ENCODE data around the gene GLB1L2.
A peak's percentile ranks its signal among the peaks of the same experiment; 100 is the strongest.
"Not testable (repeated sequence)": the region's sequence is repeated elsewhere in the genome, so short reads cannot be mapped to it uniquely, and the experiment has no call there.

GLB1L2 gene

GRCh38 chr11:134313821-134314607 lies 17.8 kb upstream of the GLB1L2 start:
- Mint-ChIP-seq H3K27ac (peak overlapping the region; percentile 45), H3K4me1 (no peaks in the 10 kb centered on the region), H3K9me3 (peaks cover 24% of the 10 kb centered on the region), H3K4me3 (no peak overlapping the region), H3K27me3 (ENCODE audit: low read depth, poor library complexity) (peaks cover 8% of the 10 kb centered on the region), H3K36me3 (ENCODE audit: low read depth) (peaks cover under 1% of the 10 kb centered on the region)
- DNase-seq, result no peak
- no peak for TF ChIP-seq CTCF (IDR thresholded peaks at IDR 0.05)

- H3K4me1 Mint-ChIP-seq, result no peaks in the 10 kb centered on the region
- no peak for TF ChIP-seq CTCF (IDR thresholded peaks at IDR 0.05)
- peaks cover 48% of the 10 kb centered on the region for H3K9me3 Mint-ChIP-seq
- H3K27me3 Mint-ChIP-seq (ENCODE audit: low read depth, poor library complexity), result peaks cover 3% of the 10 kb centered on the region
- H3K27ac Mint-ChIP-seq, result no peak overlapping the region
- peaks cover 18% of the 10 kb centered on the region for H3K36me3 Mint-ChIP-seq (ENCODE audit: low read depth)
- no peak for DNase-seq
- H3K4me3 Mint-ChIP-seq, result no peak overlapping the region
Observed at GRCh38 chr11:134317103-134317502, 14.7 kb upstream of the GLB1L2 start.

GRCh38 chr11:134321373-134321772 lies 10.4 kb upstream of the GLB1L2 start:
- DNase-seq; H3K27ac Mint-ChIP-seq; H3K4me3 Mint-ChIP-seq; H3K27me3 Mint-ChIP-seq (ENCODE audit: low read depth, poor library complexity); H3K4me1 Mint-ChIP-seq: not testable (repeated sequence)
- peaks cover 48% of the 10 kb centered on the region for H3K9me3 Mint-ChIP-seq
- peaks cover 18% of the 10 kb centered on the region for H3K36me3 Mint-ChIP-seq (ENCODE audit: low read depth)

GRCh38 chr11:134322553-134322952 lies 9.2 kb upstream of the GLB1L2 start:
- no peak for DNase-seq
- H3K4me1 Mint-ChIP-seq, result no peaks in the 10 kb centered on the region
- peaks cover 18% of the 10 kb centered on the region for H3K36me3 Mint-ChIP-seq (ENCODE audit: low read depth)

GRCh38 chr11:134328433-134328832 lies 3.4 kb upstream of the GLB1L2 start:
- H3K27me3 Mint-ChIP-seq (ENCODE audit: low read depth, poor library complexity), result peaks cover 67% of the 10 kb centered on the region
- DNase-seq, result no peak
- no peaks in the 10 kb centered on the region for H3K36me3 Mint-ChIP-seq (ENCODE audit: low read depth)
- H3K4me3 Mint-ChIP-seq, result no peak overlapping the region
- H3K9me3 Mint-ChIP-seq, result peaks cover 3% of the 10 kb centered on the region
- TF ChIP-seq CTCF (IDR thresholded peaks at IDR 0.05), result no peak
- peaks cover 16% of the 10 kb centered on the region for H3K4me1 Mint-ChIP-seq
- no peak overlapping the region for H3K27ac Mint-ChIP-seq

More at GRCh38 chr11:134322553-134322952, 9.2 kb upstream of the GLB1L2 start:
- H3K4me3 Mint-ChIP-seq, result no peak overlapping the region
- H3K9me3 Mint-ChIP-seq, result peaks cover 37% of the 10 kb centered on the region
- TF ChIP-seq CTCF (IDR thresholded peaks at IDR 0.05), result no peak
- H3K27me3 Mint-ChIP-seq (ENCODE audit: low read depth, poor library complexity), result peaks cover 16% of the 10 kb centered on the region
- no peak overlapping the region for H3K27ac Mint-ChIP-seq

- no peak for TF ChIP-seq CTCF (IDR thresholded peaks at IDR 0.05)
- DNase-seq, result no peak
- Mint-ChIP-seq H3K4me3 (peak overlapping the region; percentile 85), H3K36me3 (ENCODE audit: low read depth) (no peaks in the 10 kb centered on the region), H3K27ac (no peak overlapping the region), H3K9me3 (peaks cover 3% of the 10 kb centered on the region), H3K4me1 (peaks cover 27% of the 10 kb centered on the region), H3K27me3 (ENCODE audit: low read depth, poor library complexity) (peaks cover 84% of the 10 kb centered on the region)
Observed at GRCh38 chr11:134330611-134331353, 1.0 kb upstream of the GLB1L2 start.

All from nephron progenitor cell (in vitro differentiated cells).